Measurements from ENCODE around the gene SUN5.

- TF ChIP-seq CTCF (IDR thresholded peaks at IDR 0.05) (no peak), KDM1A (IDR thresholded peaks at IDR 0.05; ENCODE audit: low read depth) (no peak), USF2 (IDR thresholded peaks at IDR 0.05) (no peak), REST (IDR thresholded peaks at IDR 0.05) (no peak), CHD2 (IDR thresholded peaks at IDR 0.05; ENCODE audit: low read length, partially characterized antibody) (no peak), CBX8 (IDR thresholded peaks at IDR 0.05) (no peak), MAZ (IDR thresholded peaks at IDR 0.05; ENCODE audit: borderline replicate concordance, low read depth, low read length) (no peak), MAFK (IDR thresholded peaks at IDR 0.05; ENCODE audit: partially characterized antibody) (no peak), POLR2A (IDR thresholded peaks at IDR 0.05; ENCODE audit: low read length) (no peak), MAX (IDR thresholded peaks at IDR 0.05) (no peak), ZNF302 (CRISPR knock-in tag; IDR thresholded peaks at IDR 0.05) (no peak), RAD21 (conservative IDR thresholded peaks at IDR 0.05 in 1 of 2, IDR thresholded peaks at IDR 0.05 in 1 of 2) (no peak), ELK1 (IDR thresholded peaks at IDR 0.05; ENCODE audit: low read depth, low read length) (no peak), MYC (IDR thresholded peaks at IDR 0.05; ENCODE audit: borderline replicate concordance, low read length) (no peak)
Measured at GRCh38 chr20:33030076-33030475, 25.8 kb upstream of the SUN5 start.

Data from A549 (cell line).